CD4-positive, alpha-beta memory T cell (primary cell): ENCODE measurements around the gene SERPINH1. TPM values are rescaled to one million over a fixed set of nuclear protein-coding genes. Genes with fewer than 3 reads are reported as not detected.

Source experiments
- CTCF ChIA-PET: fragments of 350-600 bp; sonication (Branson Sonifier 250); formaldehyde crosslinking; loops from one replicate; lab custom pipeline; 2021; ENCODE audit warnings: inconsistent platforms; ENCODE audit not compliant: partially characterized antibody; lab: Charles Lee
- POLR2A ChIA-PET: fragments of 350-600 bp; sonication (Branson Sonifier 250); formaldehyde crosslinking; loops from one replicate; lab custom pipeline; 2021; ENCODE audit not compliant: partially characterized antibody; lab: Charles Lee
- DNase-seq, 5 donors: peaks; one replicate each; pipeline versions ENCODE4 v3.0.0 to v3.0.0-alpha.2; 2020 to 2022; ENCODE audit warnings: mixed read lengths in 1 of 5
- H3K27ac ChIP-seq: one replicate; pipeline ENCODE4 v1.7.0; 2013; ENCODE audit warnings: low read depth, low read length
- H3K27me3 ChIP-seq: 2 replicates; pipeline ENCODE4 v1.7.0; 2013; ENCODE audit warnings: mild to moderate bottlenecking, low read length, moderate library complexity; ENCODE audit not compliant: insufficient read depth
- H3K36me3 ChIP-seq: 2 replicates; pipeline ENCODE4 v1.7.0; 2013; ENCODE audit warnings: mild to moderate bottlenecking, low read length, moderate library complexity; ENCODE audit not compliant: insufficient read depth
- H3K4me1 ChIP-seq: 2 replicates; pipeline ENCODE4 v1.7.0; 2013; ENCODE audit warnings: mild to moderate bottlenecking, low read length, moderate library complexity; ENCODE audit not compliant: insufficient read depth
- H3K4me3 ChIP-seq, 2 donors: one replicate each; pipeline ENCODE4 v1.7.0; 2013; ENCODE audit warnings: low read length in 2 of 2, mild to moderate bottlenecking in 1 of 2
- H3K9me3 ChIP-seq, 2 donors: one replicate each; pipeline ENCODE4 v1.7.0; 2013; ENCODE audit warnings: low read length in 2 of 2, control low read depth in 1 of 2; ENCODE audit not compliant: control insufficient read depth in 1 of 2
- H3K27ac Mint-ChIP-seq, 7 donors: one replicate each; pipeline ENCODE4 v1.8.0; 2020 to 2021; ENCODE audit warnings: mixed read lengths in 7 of 7, mild to moderate bottlenecking in 6 of 7, inconsistent platforms in 3 of 7, moderate library complexity in 3 of 7
- H3K27me3 Mint-ChIP-seq, 2 donors: one replicate each; pipeline ENCODE4 v1.8.0; 2020 to 2021; ENCODE audit warnings: mixed read lengths in 2 of 2
- H3K36me3 Mint-ChIP-seq, 2 donors: one replicate each; pipeline ENCODE4 v1.8.0; 2020 to 2021; ENCODE audit warnings: mixed read lengths in 2 of 2, inconsistent platforms in 1 of 2, mild to moderate bottlenecking in 1 of 2
- H3K4me1 Mint-ChIP-seq, 4 donors: one replicate each; pipeline ENCODE4 v1.8.0; 2020 to 2021; ENCODE audit warnings: mixed read lengths in 4 of 4, mild to moderate bottlenecking in 1 of 4
- H3K4me3 Mint-ChIP-seq, 8 donors: one replicate each; pipeline ENCODE4 v1.8.0; 2020 to 2021; ENCODE audit warnings: mixed read lengths in 8 of 8, mild to moderate bottlenecking in 7 of 8, moderate library complexity in 6 of 8, inconsistent platforms in 3 of 8
- H3K9me3 Mint-ChIP-seq, 8 donors: one replicate each; pipeline ENCODE4 v1.8.0; 2020 to 2021; ENCODE audit warnings: mixed read lengths in 8 of 8, mild to moderate bottlenecking in 5 of 8, inconsistent platforms in 3 of 8, moderate library complexity in 1 of 8
- intact Hi-C: fragments of 100-400 bp; cut with micrococcal nuclease; formaldehyde crosslinking; loops from one replicate; pipeline ENCODE4 v1.15.1; 2023
- polyA plus RNA-seq, 2 donors: library from polyadenylated mRNA; unstranded; fragments of 300-500 nt; fragmentation: Illumina TruSeq; gene quantifications; one replicate each; pipeline ENCODE4 v1.2.3, GENCODE V29; 2021
- total RNA-seq, 2 experiments: library from RNA; stranded (reverse); gene quantifications; one replicate each; pipeline ENCODE4 v1.2.3, GENCODE V29; 2021

SERPINH1 gene
- total and polyA plus RNA-seq, 4 experiments from 2014 or later, result 1.1 to 16.2 (median 11.3) TPM

DNA sequence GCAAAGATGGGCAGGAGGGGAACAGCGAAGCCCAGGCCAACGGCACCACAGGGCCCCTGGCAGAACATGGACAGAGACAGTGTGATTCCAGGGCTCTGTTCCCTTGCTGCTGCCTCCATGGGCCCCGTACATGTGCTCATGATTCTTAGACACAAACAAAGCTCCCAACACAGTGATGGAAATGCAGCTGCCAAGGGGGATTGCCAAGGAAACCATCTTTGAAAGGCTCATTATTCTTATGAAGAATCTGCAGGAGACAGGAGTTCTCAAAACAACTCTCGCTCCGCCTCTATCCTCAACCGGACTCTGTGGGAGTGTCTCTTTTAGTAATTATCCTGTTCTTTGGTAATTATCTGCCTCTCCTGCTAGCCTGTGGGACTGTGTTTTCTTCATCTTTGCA lies 32.2 kb downstream of the SERPINH1 start:
- ChIA-PET CTCF (interaction anchor here (0.9 to 1.4 kb wide), 2 partner anchors 18 to 48 kb away, joined by 4 read pairs; no protein-coding TSS in a partner anchor), POLR2A (no interaction called here)
- H3K27ac ChIP-seq, result no peak overlapping the region
- intact Hi-C loops, result no loop called here
- H3K36me3 ChIP-seq, result no peaks in the 10 kb centered on the region
- H3K9me3 ChIP-seq, result no peaks in the 10 kb centered on the region
- Mint-ChIP-seq H3K4me1 (peaks cover 9 to 15% (median 12%) of the 10 kb centered on the region in 4 donors), H3K9me3 (no peaks in the 10 kb centered on the region), H3K27me3 (peaks cover 0 to 1% of the 10 kb centered on the region in 2 donors), H3K4me3 (no peak overlapping the region), H3K27ac (no peak overlapping the region), H3K36me3 (no peaks in the 10 kb centered on the region)
- no peak for DNase-seq
- peaks cover 9% of the 10 kb centered on the region for H3K4me1 ChIP-seq
- no peaks in the 10 kb centered on the region for H3K27me3 ChIP-seq
- no peak overlapping the region for H3K4me3 ChIP-seq

DNA sequence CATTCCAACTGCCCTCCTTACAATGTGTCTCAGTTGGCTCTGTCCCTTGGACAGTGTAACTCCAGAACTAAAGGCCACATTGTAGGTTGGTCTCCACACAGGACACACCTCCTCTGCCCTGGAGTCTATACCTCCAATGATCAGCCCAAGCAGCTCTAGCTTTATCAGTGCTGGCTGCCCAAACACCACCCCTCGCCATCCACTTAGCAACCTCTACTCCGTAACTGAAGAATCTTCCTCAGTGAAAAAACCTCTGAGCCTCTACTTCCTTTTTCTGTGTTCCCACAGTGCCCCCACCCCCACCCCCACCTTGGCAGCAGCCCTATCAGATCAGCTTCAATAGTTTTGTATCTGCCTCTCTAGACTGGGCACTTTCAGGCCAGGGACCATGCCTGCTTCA lies 33.4 kb downstream of the SERPINH1 start:
- H3K27me3 ChIP-seq, result no peaks in the 10 kb centered on the region
- H3K4me1 ChIP-seq, result peaks cover 9% of the 10 kb centered on the region
- CTCF ChIA-PET, result interaction anchor here (0.9 to 1.4 kb wide), 2 partner anchors 9 to 49 kb away, joined by 3 to 4 read pairs; no protein-coding TSS in a partner anchor
- no peak overlapping the region for H3K4me3 Mint-ChIP-seq
- intact Hi-C loops, result no loop called here
- no peaks in the 10 kb centered on the region for H3K36me3 Mint-ChIP-seq
- H3K36me3 ChIP-seq, result no peaks in the 10 kb centered on the region
- H3K4me3 ChIP-seq, result no peak overlapping the region
- H3K9me3 Mint-ChIP-seq, result no peaks in the 10 kb centered on the region
- POLR2A ChIA-PET, result no interaction called here
- H3K27ac Mint-ChIP-seq, result peak overlapping the region in 1 of 7 donors; percentile 57
- H3K27ac ChIP-seq, result no peak overlapping the region
- peaks cover 0 to 1% of the 10 kb centered on the region in 2 donors for H3K27me3 Mint-ChIP-seq
- no peak for DNase-seq
- no peaks in the 10 kb centered on the region for H3K9me3 ChIP-seq
- peaks cover 9 to 15% (median 12%) of the 10 kb centered on the region in 4 donors for H3K4me1 Mint-ChIP-seq

DNA sequence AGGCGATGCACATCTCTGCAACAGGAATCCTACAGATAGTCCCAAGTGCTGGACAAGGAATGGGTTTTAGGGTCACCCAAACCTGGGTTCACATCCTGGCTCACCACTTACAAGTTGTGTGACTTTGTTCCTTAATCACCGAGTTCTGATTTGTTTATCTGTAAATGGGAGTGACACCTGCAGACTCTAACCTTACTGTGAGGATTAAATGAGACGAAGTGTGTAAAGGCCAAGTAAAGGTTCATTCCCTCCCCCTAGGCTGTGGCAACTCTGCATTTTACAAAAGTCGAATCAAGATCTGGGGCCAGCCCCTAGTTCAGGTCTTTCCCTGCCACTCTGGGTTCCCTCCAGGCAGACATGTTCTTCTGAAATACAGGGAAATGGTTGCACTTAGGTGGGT lies 34.9 kb downstream of the SERPINH1 start:
- no peaks in the 10 kb centered on the region for H3K36me3 Mint-ChIP-seq
- POLR2A ChIA-PET, result no interaction called here

GRCh38 chr11:75597636-75598035 lies 35.6 kb downstream of the SERPINH1 start:
- Histone ChIP-seq H3K36me3 (no peaks in the 10 kb centered on the region), H3K27me3 (no peaks in the 10 kb centered on the region), H3K4me3 (no peak overlapping the region), H3K27ac (no peak overlapping the region), H3K4me1 (peaks cover 3% of the 10 kb centered on the region), H3K9me3 (no peaks in the 10 kb centered on the region)
- CTCF ChIA-PET, result interaction anchor here (1.1 kb wide), 1 partner anchor 20 kb away, joined by 3 read pairs; no protein-coding TSS in a partner anchor
- Mint-ChIP-seq H3K27me3 (peaks cover 0 to 1% of the 10 kb centered on the region in 2 donors), H3K4me3 (no peak overlapping the region), H3K4me1 (peaks cover 4 to 6% (median 5%) of the 10 kb centered on the region in 4 donors), H3K9me3 (no peaks in the 10 kb centered on the region), H3K27ac (no peak overlapping the region), H3K36me3 (no peaks in the 10 kb centered on the region)
- POLR2A ChIA-PET, result no interaction called here
- intact Hi-C loops, result no loop called here
- no peak for DNase-seq

More for the DNA sequence above, 34.9 kb downstream of the SERPINH1 start:
- Histone ChIP-seq H3K4me1 (peaks cover 9% of the 10 kb centered on the region), H3K27me3 (no peaks in the 10 kb centered on the region), H3K4me3 (no peak overlapping the region), H3K27ac (no peak overlapping the region), H3K36me3 (no peaks in the 10 kb centered on the region), H3K9me3 (no peaks in the 10 kb centered on the region)
- Mint-ChIP-seq H3K4me1 (peaks cover 9 to 13% (median 12%) of the 10 kb centered on the region in 4 donors), H3K27ac (no peak overlapping the region), H3K27me3 (peaks cover 0 to 1% of the 10 kb centered on the region in 2 donors), H3K4me3 (no peak overlapping the region), H3K9me3 (no peaks in the 10 kb centered on the region)
- DNase-seq, result no peak
- CTCF ChIA-PET, result no interaction called here
- intact Hi-C loops, result no loop called here

GRCh38 chr11:75598264-75598663 lies 36.2 kb downstream of the SERPINH1 start:
- Histone ChIP-seq H3K9me3 (no peaks in the 10 kb centered on the region), H3K27me3 (no peaks in the 10 kb centered on the region), H3K4me3 (no peak overlapping the region), H3K36me3 (no peaks in the 10 kb centered on the region), H3K27ac (no peak overlapping the region), H3K4me1 (no peaks in the 10 kb centered on the region)
- intact Hi-C loops, result no loop called here
- Mint-ChIP-seq H3K9me3 (no peaks in the 10 kb centered on the region), H3K36me3 (no peaks in the 10 kb centered on the region), H3K4me3 (no peak overlapping the region), H3K27ac (no peak overlapping the region), H3K4me1 (no peaks in the 10 kb centered on the region), H3K27me3 (peaks cover 0 to 1% of the 10 kb centered on the region in 2 donors)
- no peak for DNase-seq
- ChIA-PET POLR2A (no interaction called here), CTCF (interaction anchor here (1.1 kb wide), 1 partner anchor 20 kb away, joined by 3 read pairs; no protein-coding TSS in a partner anchor)

DNA sequence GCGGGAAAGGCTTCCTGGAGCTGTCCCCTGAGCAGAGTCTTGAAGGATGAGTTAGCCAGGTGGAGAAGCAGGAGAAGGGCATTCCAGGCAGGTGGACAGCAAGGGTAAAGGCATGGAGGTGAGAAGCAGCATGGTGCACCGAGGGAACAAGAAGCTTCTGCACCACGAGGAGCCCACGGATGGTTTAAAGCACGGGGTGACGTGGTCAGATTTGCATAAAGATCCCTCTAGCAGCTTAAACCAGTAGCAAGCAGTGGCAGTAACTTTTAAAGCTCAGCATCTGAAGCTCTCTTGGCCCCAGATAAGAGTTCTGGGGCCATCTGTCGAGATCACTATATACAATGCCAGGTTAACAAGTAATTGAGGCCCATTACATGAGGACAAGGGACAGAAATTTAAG lies 36.8 kb downstream of the SERPINH1 start:
- H3K9me3 Mint-ChIP-seq, result no peaks in the 10 kb centered on the region
- no peaks in the 10 kb centered on the region for H3K36me3 Mint-ChIP-seq
- CTCF ChIA-PET, result interaction anchor here (1.3 kb wide), 1 partner anchor 12 kb away, joined by 3 read pairs; no protein-coding TSS in a partner anchor
- H3K9me3 ChIP-seq, result no peaks in the 10 kb centered on the region
- no peak overlapping the region for H3K4me3 ChIP-seq
- no peak for DNase-seq
- H3K36me3 ChIP-seq, result no peaks in the 10 kb centered on the region
- H3K27ac Mint-ChIP-seq, result peak overlapping the region in 1 of 7 donors; percentile 13
- H3K4me1 Mint-ChIP-seq, result no peaks in the 10 kb centered on the region
- intact Hi-C loops, result no loop called here
- no peaks in the 10 kb centered on the region for H3K4me1 ChIP-seq
- peaks cover 1% of the 10 kb centered on the region for H3K27me3 ChIP-seq
- POLR2A ChIA-PET, result no interaction called here
- H3K4me3 Mint-ChIP-seq, result no peak overlapping the region
- no peak overlapping the region for H3K27ac ChIP-seq
- peaks cover 0 to 1% of the 10 kb centered on the region in 2 donors for H3K27me3 Mint-ChIP-seq

GRCh38 chr11:75600356-75600755 lies 38.3 kb downstream of the SERPINH1 start:
- Mint-ChIP-seq H3K27me3 (peaks cover 1 to 6% of the 10 kb centered on the region in 2 donors), H3K27ac (no peak overlapping the region), H3K4me1 (no peaks in the 10 kb centered on the region), H3K4me3 (no peak overlapping the region), H3K9me3 (no peaks in the 10 kb centered on the region), H3K36me3 (no peaks in the 10 kb centered on the region)
- Histone ChIP-seq H3K9me3 (no peaks in the 10 kb centered on the region), H3K27me3 (peaks cover 7% of the 10 kb centered on the region), H3K27ac (no peak overlapping the region), H3K4me1 (no peaks in the 10 kb centered on the region), H3K4me3 (no peak overlapping the region), H3K36me3 (no peaks in the 10 kb centered on the region)
- POLR2A ChIA-PET, result no interaction called here
- CTCF ChIA-PET, result interaction anchor here (1.2 kb wide), 2 partner anchors 8 to 9 kb away, joined by 3 to 5 read pairs; no protein-coding TSS in a partner anchor
- no peak for DNase-seq
- intact Hi-C loops, result no loop called here
